Central memory CD8-positive, alpha-beta T cell (primary cell): ENCODE data around the gene ZNF609.
A peak's percentile ranks its signal among the peaks of the same experiment; 100 is the strongest.

Experiments used
- ATAC-seq: fragments of 150-1000 bp; cut with Tn5 transposase; replicated peaks from 2 replicates; pipeline ENCODE4 v1.10.0; 2022; ENCODE audit warnings: mild to moderate bottlenecking, moderate FRiP score, moderate number of reproducible peaks; ENCODE audit not compliant: poor library complexity, severe bottlenecking; ENCODE audit errors: extremely low read depth
- DNase-seq, 2 donors: peaks; one replicate each; pipeline ENCODE4 v3.0.0; 2021; ENCODE audit warnings: low spot score in 2 of 2
- H3K27ac Mint-ChIP-seq: one replicate; pipeline ENCODE4 v1.8.0; 2022; ENCODE audit warnings: low read depth, mild to moderate bottlenecking, moderate library complexity, mixed read lengths
- H3K27me3 Mint-ChIP-seq: one replicate; pipeline ENCODE4 v1.8.0; 2022; ENCODE audit warnings: mixed read lengths
- H3K36me3 Mint-ChIP-seq: one replicate; pipeline ENCODE4 v1.8.0; 2022; ENCODE audit warnings: mild to moderate bottlenecking, moderate library complexity, mixed read lengths; ENCODE audit not compliant: insufficient read depth
- H3K4me1 Mint-ChIP-seq: one replicate; pipeline ENCODE4 v1.8.0; 2022; ENCODE audit warnings: mixed read lengths
- H3K4me3 Mint-ChIP-seq: one replicate; pipeline ENCODE4 v1.8.0; 2022; ENCODE audit warnings: mild to moderate bottlenecking, moderate library complexity, mixed read lengths
- H3K9me3 Mint-ChIP-seq: one replicate; pipeline ENCODE4 v1.8.0; 2022; ENCODE audit warnings: mixed read lengths

ZNF609 gene

GRCh38 chr15:64461721-64462162 lies 1.4 kb downstream of the ZNF609 start:
- Mint-ChIP-seq H3K9me3 (no peaks in the 10 kb centered on the region), H3K4me1 (peaks cover 51% of the 10 kb centered on the region), H3K4me3 (peak overlapping the region; percentile 85), H3K36me3 (peaks cover 12% of the 10 kb centered on the region), H3K27me3 (no peaks in the 10 kb centered on the region), H3K27ac (peak overlapping the region; percentile 84)
- DNase-seq, result no peak
- peak; percentile 17 for ATAC-seq

GRCh38 chr15:64462492-64462891 lies 2.1 kb downstream of the ZNF609 start:
- H3K4me1 Mint-ChIP-seq, result peaks cover 58% of the 10 kb centered on the region
- peaks cover 12% of the 10 kb centered on the region for H3K36me3 Mint-ChIP-seq
- H3K27ac Mint-ChIP-seq, result peak overlapping the region; percentile 84
- no peak for ATAC-seq
- no peak for DNase-seq
- H3K9me3 Mint-ChIP-seq, result no peaks in the 10 kb centered on the region
- H3K4me3 Mint-ChIP-seq, result no peak overlapping the region
- no peaks in the 10 kb centered on the region for H3K27me3 Mint-ChIP-seq

GRCh38 chr15:64464276-64465005 lies 4.1 kb downstream of the ZNF609 start:
- H3K4me1 Mint-ChIP-seq, result peaks cover 66% of the 10 kb centered on the region
- no peak for ATAC-seq

GRCh38 chr15:64466408-64467141 lies 6.2 kb downstream of the ZNF609 start:
- H3K4me3 Mint-ChIP-seq, result no peak overlapping the region
- no peaks in the 10 kb centered on the region for H3K27me3 Mint-ChIP-seq
- no peak for DNase-seq
- H3K4me1 Mint-ChIP-seq, result peaks cover 51% of the 10 kb centered on the region
- H3K27ac Mint-ChIP-seq, result peak overlapping the region; percentile 56
- peaks cover 3% of the 10 kb centered on the region for H3K36me3 Mint-ChIP-seq
- no peak for ATAC-seq
- H3K9me3 Mint-ChIP-seq, result no peaks in the 10 kb centered on the region

More at GRCh38 chr15:64464276-64465005, 4.1 kb downstream of the ZNF609 start:
- Mint-ChIP-seq H3K4me3 (peak overlapping the region; percentile 19), H3K9me3 (no peaks in the 10 kb centered on the region), H3K36me3 (peaks cover 11% of the 10 kb centered on the region), H3K27me3 (no peaks in the 10 kb centered on the region), H3K27ac (peak overlapping the region; percentile 5)
- no peak for DNase-seq

- Mint-ChIP-seq H3K36me3 (peaks cover 5% of the 10 kb centered on the region), H3K4me3 (no peak overlapping the region), H3K27me3 (no peaks in the 10 kb centered on the region), H3K9me3 (no peaks in the 10 kb centered on the region), H3K4me1 (peaks cover 31% of the 10 kb centered on the region), H3K27ac (no peak overlapping the region)
- DNase-seq, result no peak
- no peak for ATAC-seq
Measured at GRCh38 chr15:64472161-64472560, 11.8 kb downstream of the ZNF609 start.

- DNase-seq, result no peak
- Mint-ChIP-seq H3K4me1 (peaks cover 28% of the 10 kb centered on the region), H3K27me3 (no peaks in the 10 kb centered on the region), H3K9me3 (no peaks in the 10 kb centered on the region), H3K36me3 (peaks cover 8% of the 10 kb centered on the region), H3K4me3 (no peak overlapping the region), H3K27ac (peak overlapping the region; percentile 62)
- ATAC-seq, result no peak
Measured at GRCh38 chr15:64474846-64475245, 14.5 kb downstream of the ZNF609 start.

GRCh38 chr15:64476550-64476949 lies 16.2 kb downstream of the ZNF609 start:
- peaks cover 9% of the 10 kb centered on the region for H3K36me3 Mint-ChIP-seq
- H3K9me3 Mint-ChIP-seq, result no peaks in the 10 kb centered on the region
- no peaks in the 10 kb centered on the region for H3K27me3 Mint-ChIP-seq
- H3K27ac Mint-ChIP-seq, result peak overlapping the region; percentile 82
- DNase-seq, result no peak
- peaks cover 34% of the 10 kb centered on the region for H3K4me1 Mint-ChIP-seq
- ATAC-seq, result no peak
- H3K4me3 Mint-ChIP-seq, result no peak overlapping the region

- no peaks in the 10 kb centered on the region for H3K27me3 Mint-ChIP-seq
- H3K36me3 Mint-ChIP-seq, result peaks cover 10% of the 10 kb centered on the region
- no peak overlapping the region for H3K27ac Mint-ChIP-seq
- no peak overlapping the region for H3K4me3 Mint-ChIP-seq
- ATAC-seq (no peak), DNase-seq (no peak)
- H3K4me1 Mint-ChIP-seq, result peaks cover 36% of the 10 kb centered on the region
- no peaks in the 10 kb centered on the region for H3K9me3 Mint-ChIP-seq
Measured at GRCh38 chr15:64478863-64479262, 18.5 kb downstream of the ZNF609 start.

- Mint-ChIP-seq H3K36me3 (peaks cover 6% of the 10 kb centered on the region), H3K4me1 (peaks cover 32% of the 10 kb centered on the region), H3K27me3 (no peaks in the 10 kb centered on the region), H3K27ac (no peak overlapping the region), H3K9me3 (no peaks in the 10 kb centered on the region), H3K4me3 (no peak overlapping the region)
- no peak for DNase-seq
- ATAC-seq, result no peak
Measured at GRCh38 chr15:64480891-64481290, 20.5 kb downstream of the ZNF609 start.

- peaks cover 7% of the 10 kb centered on the region for H3K36me3 Mint-ChIP-seq
- H3K4me1 Mint-ChIP-seq, result peaks cover 12% of the 10 kb centered on the region
- no peak for DNase-seq
- ATAC-seq, result no peak
- H3K27me3 Mint-ChIP-seq, result no peaks in the 10 kb centered on the region
- no peaks in the 10 kb centered on the region for H3K9me3 Mint-ChIP-seq
- H3K27ac Mint-ChIP-seq, result peak overlapping the region; percentile 16
- no peak overlapping the region for H3K4me3 Mint-ChIP-seq
Measured at GRCh38 chr15:64483749-64484148, 23.4 kb downstream of the ZNF609 start.

- DNase-seq (no peak), ATAC-seq (no peak)
- Mint-ChIP-seq H3K4me1 (peaks cover 7% of the 10 kb centered on the region), H3K9me3 (no peaks in the 10 kb centered on the region), H3K36me3 (peaks cover 10% of the 10 kb centered on the region), H3K27ac (no peak overlapping the region), H3K27me3 (no peaks in the 10 kb centered on the region), H3K4me3 (no peak overlapping the region)
Measured at GRCh38 chr15:64485796-64486195, 25.4 kb downstream of the ZNF609 start.

GRCh38 chr15:64490598-64491259 lies 30.4 kb downstream of the ZNF609 start:
- Mint-ChIP-seq H3K9me3 (no peaks in the 10 kb centered on the region), H3K27me3 (no peaks in the 10 kb centered on the region), H3K36me3 (peaks cover 16% of the 10 kb centered on the region), H3K4me1 (peaks cover 14% of the 10 kb centered on the region), H3K4me3 (no peak overlapping the region), H3K27ac (no peak overlapping the region)
- no peak for DNase-seq
- ATAC-seq, result no peak
